ENCODE data around the gene PRX. TPM values are rescaled to one million over a fixed set of nuclear protein-coding genes. Genes with fewer than 3 reads are reported as not detected.
A peak's percentile ranks its signal among the peaks of the same experiment; 100 is the strongest.
"Not testable (repeated sequence)": the region's sequence is repeated elsewhere in the genome, so short reads cannot be mapped to it uniquely, and the experiment has no call there.

The PRX gene
- total RNA-seq, 1 donor from 2014 or later, result 7.0 TPM

- DNase-seq (ENCODE audit: low spot score), result no peak
These were observed 23.6 kb downstream of the PRX start for GRCh38 chr19:40389404-40390083.

DNA sequence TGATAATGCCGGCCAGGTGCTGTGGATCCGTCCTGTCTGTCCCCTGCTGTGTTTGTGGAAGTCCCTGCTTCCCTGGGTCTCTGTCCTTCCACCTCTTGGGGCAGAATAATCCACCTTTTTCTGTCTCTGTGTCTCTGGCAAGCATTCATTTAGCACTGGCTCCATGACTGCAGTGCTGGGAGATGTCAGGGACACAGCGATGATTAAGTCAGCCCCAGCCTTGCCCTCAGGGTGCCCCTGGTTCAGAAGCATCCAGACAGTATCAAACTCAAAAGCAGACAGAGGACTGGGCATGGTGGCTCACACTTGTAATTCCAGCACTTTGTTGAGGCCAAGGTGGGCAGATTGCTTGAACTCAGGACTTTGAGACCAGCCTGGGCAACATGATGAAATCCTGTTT lies 24.7 kb downstream of the PRX start:
- DNase-seq (ENCODE audit: low spot score), result no peak

DNA sequence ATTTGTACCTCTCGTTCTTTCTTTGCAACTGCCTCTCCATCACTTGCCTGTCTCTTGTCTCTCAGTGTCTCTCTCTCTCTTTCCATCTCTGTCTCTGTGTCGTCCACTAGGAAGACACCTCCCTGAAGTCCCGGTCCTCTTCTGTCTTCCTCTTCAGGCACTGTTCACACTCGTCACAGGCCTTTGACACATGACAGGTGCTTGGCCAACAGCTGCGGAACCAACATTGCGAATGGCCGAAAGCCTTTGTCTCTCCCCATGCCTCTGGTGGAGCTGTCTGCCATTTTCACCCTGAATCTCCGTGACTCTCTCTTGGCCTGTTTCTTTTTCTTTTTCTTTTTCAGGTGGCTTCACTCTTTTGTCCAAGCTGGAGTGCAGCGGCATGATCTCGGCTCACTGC lies 26.0 kb downstream of the PRX start:
- no peak for DNase-seq (ENCODE audit: low spot score)

- DNase-seq (ENCODE audit: low spot score), result no peak
These were observed 29.4 kb downstream of the PRX start for GRCh38 chr19:40383668-40384248.

- DNase-seq (ENCODE audit: low spot score), result no peak
These were observed 31.9 kb downstream of the PRX start for GRCh38 chr19:40381321-40381720.

GRCh38 chr19:40380199-40381037 lies 32.8 kb downstream of the PRX start:
- no peak for DNase-seq (ENCODE audit: low spot score)

GRCh38 chr19:40379446-40380198 lies 33.6 kb downstream of the PRX start:
- no peak for DNase-seq (ENCODE audit: low spot score)

DNA sequence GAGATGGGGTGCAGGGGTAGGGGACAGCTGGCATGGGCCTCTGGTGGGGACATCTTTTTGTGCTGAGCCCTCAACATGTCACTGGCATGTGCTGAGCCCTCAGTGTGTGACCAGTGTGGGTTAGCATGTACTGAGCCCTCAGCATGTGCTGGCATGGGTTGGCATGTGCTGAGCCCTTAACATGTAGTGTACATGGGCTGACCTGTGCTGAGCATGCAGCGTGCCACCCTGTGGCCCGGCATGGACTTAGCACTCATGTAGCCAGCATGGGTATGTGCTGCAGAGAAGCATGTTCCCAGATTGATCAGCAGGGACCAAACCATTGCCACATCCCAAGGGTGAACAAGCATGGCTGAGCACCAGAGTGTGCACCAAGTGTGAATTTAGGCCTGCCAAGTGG lies 34.7 kb downstream of the PRX start:
- no peak for DNase-seq (ENCODE audit: low spot score)

GRCh38 chr19:40377876-40378385 lies 35.2 kb downstream of the PRX start:
- no peak for DNase-seq (ENCODE audit: low spot score)

- DNase-seq (ENCODE audit: low spot score), result no peak
These were observed 36.8 kb downstream of the PRX start for GRCh38 chr19:40376286-40376862.

DNA sequence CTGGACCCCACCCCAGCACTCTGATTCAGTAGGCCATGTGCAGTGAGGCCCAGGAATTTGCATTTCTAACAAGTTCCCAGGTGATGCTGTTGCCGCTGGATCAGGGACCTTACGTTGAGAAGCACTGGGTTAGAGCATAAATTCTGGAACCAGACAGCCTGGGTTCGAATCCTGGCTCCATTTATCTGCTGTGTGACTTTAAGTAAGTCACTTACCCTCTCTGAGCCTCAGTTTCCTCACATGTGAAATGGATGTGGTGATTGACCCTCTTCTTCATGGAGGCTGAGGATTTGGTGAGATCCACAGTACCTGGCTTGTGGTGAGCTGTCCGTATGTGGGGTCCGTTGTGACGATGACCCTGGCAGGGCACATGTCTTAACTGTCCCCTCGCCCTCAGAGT lies 39.1 kb downstream of the PRX start:
- no peak for DNase-seq (ENCODE audit: low spot score)

DNA sequence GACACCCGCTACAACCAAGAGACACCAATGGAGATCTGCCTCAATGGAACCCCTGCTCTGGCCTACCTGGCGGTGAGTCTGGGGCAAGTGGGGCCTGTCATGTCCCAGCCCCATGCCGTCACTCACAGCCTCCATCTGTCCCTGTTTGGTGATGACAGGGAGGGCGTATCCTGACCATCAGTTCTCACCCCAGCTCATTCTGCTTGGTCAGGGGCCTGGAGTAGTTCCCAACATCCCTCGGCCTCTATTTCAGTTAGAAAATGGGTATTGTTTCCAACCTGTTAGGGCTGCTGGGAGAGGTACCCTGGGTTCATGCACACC lies 41.4 kb downstream of the PRX start:
- no peak for DNase-seq (ENCODE audit: low spot score)

DNA sequence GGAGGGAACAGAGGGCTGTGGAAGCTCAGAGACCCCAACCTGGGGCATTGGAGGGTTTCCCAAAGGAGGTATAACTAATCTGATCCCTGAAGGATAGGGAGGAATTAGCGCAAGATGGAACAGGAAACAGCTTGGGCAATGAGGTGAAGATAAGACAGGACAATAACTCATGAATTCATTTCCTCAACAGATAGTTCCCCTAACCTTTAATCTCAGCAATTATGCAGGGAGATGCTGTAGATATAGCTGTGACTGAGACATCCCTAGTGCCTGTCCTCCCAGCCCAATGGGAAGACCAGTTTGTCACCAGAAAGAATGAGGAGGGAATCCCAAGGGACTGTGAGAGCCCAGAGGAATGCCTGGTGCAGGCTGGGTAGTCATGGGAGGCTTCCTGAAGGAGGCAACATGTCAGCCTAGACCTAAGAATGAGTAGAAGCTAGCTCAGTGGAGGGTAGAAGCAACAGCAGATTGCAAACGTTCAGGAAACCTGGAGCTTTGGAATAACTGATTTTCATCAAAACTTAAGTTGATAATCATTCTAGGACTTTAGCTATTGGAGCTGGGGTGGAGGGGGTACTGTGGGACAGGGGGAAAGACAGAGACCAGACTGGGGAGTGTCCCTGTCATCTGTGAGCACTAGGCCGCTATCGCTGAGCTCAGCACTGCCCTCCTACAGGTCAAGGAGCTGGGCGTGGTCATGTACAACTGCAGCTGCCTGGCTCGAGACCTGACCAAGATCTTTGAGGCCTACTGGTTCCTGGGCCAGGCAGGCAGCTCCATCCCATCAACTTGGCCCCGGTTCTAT lies 42.0 kb downstream of the PRX start:
- no peak for DNase-seq (ENCODE audit: low spot score)

DNA sequence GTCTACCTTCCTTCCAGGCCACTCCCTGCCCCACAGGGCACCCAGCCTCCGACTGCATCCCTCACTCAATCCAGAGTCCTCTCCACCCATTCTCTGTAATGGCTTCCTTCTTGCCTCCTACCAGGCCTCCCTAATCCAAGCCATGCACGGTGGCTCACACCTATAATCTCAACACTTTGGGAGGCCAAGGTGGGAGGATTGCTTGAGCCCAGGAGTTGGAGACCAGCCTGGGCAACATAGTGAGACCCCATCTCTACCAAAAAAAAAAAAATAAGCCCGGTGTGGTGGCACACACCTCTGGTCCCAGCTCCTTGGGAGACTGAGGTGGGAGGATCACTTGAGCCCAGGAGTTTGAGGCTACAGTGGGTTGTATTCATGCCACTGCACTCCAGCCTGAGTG lies 42.9 kb downstream of the PRX start:
- DNase-seq (ENCODE audit: low spot score), result not testable (repeated sequence)

- DNase-seq (ENCODE audit: low spot score), result no peak
These were observed 43.4 kb downstream of the PRX start for GRCh38 chr19:40369797-40370196.

GRCh38 chr19:40367577-40368434 lies 45.4 kb downstream of the PRX start:
- no peak for DNase-seq (ENCODE audit: low spot score)

GRCh38 chr19:40366697-40367561 lies 46.2 kb downstream of the PRX start:
- DNase-seq (ENCODE audit: low spot score), result no peak

GRCh38 chr19:40365613-40366401 lies 47.4 kb downstream of the PRX start:
- peak; percentile 66 for DNase-seq (ENCODE audit: low spot score)
